ENCODE data around the gene SERTAD2.

SERTAD2 gene

GRCh38 chr2:64627860-64628841 is 25.6 kb downstream of the SERTAD2 start:
- no peak for DNase-seq (ENCODE audit: low spot score)

GRCh38 chr2:64626963-64627760 is 26.6 kb downstream of the SERTAD2 start:
- DNase-seq (ENCODE audit: low spot score): no peak

- DNase-seq (ENCODE audit: low spot score): no peak
Measured at GRCh38 chr2:64626146-64626809, 27.4 kb downstream of the SERTAD2 start.

DNA sequence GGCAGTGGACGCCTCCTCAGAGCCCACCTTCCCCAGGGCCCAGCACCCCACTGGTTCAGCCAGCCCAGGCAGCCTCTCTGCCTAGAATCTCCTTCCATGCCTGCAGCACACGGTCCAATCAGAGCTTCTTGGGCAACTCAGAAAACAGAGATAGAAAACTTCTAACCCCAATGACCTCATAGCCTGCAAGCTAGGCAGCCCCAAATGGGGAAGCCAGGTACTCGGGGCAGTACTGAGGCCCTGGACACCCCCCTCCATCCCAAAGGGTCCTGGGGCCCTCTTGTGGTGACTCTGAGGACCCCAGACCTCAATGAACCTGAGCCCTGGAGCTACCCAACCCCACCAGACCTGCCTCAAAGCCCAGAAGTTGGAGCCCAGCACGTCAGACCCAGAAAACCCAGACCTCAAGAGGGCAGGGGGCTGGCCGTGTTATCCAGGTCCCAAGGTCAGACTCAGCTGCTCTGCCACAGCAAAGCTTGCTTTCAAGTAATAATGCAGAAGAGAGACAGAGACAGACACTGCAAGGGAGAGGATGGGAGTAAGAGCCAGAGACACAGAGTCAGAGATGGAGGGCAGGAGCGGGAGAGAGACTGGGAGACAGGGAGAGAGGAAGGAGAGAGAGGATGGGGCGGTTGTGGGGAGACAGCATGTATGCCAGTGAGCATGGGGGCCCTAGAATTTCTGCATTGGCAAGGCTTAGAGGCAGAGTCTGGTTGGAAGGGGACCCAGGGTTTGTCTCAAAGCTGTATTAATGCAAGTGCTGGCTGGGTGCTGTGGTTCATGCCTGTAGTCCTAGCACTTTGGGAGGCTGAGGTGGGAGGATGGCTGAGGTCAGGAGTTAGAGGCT is 28.2 kb downstream of the SERTAD2 start:
- DNase-seq (ENCODE audit: low spot score): no peak

GRCh38 chr2:64624862-64625261 is 28.9 kb downstream of the SERTAD2 start:
- DNase-seq (ENCODE audit: low spot score): no peak

DNA sequence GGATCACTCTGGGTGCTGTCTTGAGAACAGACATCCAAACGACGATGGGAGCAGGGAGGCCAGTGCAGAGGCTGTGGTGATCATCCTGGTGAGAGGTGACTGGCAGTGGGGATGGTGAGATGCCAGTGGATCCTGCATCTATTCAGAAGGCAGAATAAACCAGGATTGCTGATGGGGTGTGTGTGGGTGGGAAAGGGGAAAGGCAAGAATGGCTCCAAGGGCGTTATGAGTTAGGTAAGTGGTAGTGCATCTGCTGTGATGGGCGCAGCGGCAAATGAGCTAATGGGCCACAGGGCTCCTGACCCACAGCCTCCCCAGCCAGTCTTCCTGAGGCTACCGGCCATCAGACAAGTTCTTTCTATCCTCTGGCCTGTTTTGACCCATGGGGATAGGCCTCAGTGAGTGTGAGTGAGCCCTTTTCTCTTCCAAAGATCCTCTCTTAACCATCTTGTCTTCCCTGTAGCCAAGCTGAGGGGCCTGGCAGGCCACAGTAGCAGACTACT is 29.6 kb downstream of the SERTAD2 start:
- DNase-seq (ENCODE audit: low spot score): no peak

- no peak for DNase-seq (ENCODE audit: low spot score)
Measured at GRCh38 chr2:64623242-64623850, 30.4 kb downstream of the SERTAD2 start.

- DNase-seq (ENCODE audit: low spot score): no peak
Measured at GRCh38 chr2:64622443-64623241, 31.1 kb downstream of the SERTAD2 start.

- DNase-seq (ENCODE audit: low spot score): no peak
Measured at GRCh38 chr2:64620661-64621060, 33.1 kb downstream of the SERTAD2 start.

DNA sequence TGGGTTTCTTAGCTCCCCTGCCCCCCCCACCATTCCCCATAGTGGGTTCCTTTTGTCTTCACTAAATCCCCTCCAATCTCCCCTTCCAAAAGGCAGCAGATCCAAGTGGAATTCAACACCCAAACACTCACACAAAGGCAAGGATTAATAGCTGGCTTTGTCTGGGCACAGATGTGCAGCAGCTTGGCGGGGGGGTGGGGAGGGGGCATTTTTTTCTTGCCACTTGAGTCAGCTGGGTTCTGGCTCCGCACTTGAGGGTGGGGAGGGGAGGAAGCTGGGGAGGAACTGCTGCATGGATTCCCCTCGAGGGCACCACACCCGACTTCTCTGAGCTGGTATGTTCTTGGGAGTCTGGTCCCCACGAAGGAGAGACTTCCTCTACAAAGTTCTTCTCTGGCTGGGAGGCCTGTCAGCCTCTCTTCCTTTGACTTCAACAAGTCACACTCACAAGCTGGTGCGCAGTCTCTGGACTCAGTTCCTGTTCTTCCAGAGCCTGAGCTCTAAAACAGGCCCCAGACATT is 36.0 kb downstream of the SERTAD2 start:
- DNase-seq (ENCODE audit: low spot score): no peak

GRCh38 chr2:64615844-64616536 is 37.7 kb downstream of the SERTAD2 start:
- no peak for DNase-seq (ENCODE audit: low spot score)

- DNase-seq (ENCODE audit: low spot score): no peak
Measured at GRCh38 chr2:64615192-64615763, 38.4 kb downstream of the SERTAD2 start.

DNA sequence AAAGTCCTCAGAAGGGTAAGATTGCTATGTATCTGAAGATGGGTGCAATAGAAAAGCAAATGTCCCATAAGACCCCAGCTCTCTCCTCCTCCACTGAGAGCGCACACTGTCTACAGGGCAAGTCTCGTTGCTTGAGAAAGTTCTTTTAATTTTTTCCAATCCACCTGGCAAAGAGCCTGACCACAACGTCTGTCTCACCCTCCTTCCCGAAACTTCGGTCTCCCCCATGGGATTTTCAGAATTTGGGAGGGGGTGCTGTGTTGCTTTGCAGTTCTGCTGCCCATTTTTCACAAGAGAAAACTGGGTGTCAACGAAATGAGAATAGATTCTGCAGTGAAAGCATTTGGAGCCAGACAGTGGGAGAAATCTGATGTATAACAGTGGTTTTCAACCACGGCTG is 40.4 kb downstream of the SERTAD2 start:
- DNase-seq (ENCODE audit: low spot score): peak; percentile 51

DNA sequence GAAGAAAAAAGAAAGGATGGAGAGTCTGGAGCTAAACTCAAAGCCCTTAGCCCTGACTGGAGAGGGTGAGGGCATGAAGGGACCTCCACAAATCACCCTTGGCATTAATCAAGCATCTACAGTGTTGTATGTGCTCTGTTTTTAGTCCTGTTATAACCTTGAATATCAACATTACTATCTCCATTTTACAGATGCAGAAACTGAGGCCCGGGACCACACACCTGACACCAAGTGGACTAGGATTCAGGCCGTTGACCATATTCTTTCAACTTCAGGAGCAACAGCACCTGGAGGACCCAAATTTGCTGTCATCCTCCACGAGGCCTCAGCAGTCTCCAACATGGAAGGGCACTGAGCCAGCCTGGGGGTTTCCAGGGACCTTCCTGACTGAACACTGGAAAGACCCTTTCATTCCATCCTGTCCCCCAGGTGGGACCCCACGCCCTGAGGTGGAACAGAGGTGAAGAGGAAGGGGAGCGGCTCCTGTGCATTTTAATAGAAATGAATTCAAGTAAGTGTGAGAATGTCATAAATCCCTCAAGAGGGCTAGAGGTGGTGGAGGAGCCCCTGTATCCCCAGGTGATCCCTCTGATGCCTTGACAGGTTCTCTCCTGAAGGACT is 41.0 kb downstream of the SERTAD2 start:
- no peak for DNase-seq (ENCODE audit: low spot score)

DNA sequence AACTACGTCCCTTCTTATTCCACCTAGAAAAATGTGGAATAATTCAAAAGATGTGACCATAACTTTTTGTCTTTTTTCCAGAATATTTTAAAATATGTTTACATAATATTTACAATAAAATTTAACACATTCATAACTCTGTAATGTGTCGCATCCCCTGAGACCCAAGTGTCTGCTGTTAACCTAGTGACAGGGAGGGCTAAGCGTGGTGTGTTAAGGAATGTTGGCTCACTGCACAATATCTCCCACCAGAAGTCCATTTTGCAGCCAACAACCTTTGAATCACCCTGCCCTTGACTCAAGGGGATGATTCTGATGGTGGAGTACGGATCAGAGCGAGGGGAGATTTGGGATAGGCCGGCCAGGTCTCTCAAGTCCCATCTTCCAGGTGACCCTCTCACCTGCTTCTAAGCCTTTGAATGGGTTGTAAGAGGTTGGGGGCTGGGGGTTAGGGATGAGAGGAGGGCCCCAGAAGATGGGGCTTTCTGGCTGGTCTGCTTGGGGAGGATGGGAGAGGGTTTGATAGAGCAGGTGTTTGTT is 43.3 kb downstream of the SERTAD2 start:
- DNase-seq (ENCODE audit: low spot score): no peak

DNA sequence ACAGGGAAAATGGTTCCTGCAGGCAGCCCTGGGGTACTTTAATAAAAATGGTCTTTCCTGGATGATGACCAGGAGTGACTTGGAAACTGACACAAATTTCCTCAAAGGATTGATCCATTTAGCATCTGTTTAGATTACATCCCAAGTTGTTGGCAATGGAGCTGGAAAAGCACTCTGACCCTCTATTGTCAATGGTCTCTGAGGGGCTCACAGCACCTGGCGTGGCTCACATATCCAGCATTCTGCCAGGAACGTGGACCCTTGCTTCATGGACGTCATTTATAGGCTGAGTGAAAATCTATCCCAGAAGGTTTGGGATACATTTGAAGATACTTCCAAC is 43.8 kb downstream of the SERTAD2 start:
- DNase-seq (ENCODE audit: low spot score): no peak

- DNase-seq (ENCODE audit: low spot score): peak; percentile 86
Measured at GRCh38 chr2:64609227-64609941, 44.3 kb downstream of the SERTAD2 start.

DNA sequence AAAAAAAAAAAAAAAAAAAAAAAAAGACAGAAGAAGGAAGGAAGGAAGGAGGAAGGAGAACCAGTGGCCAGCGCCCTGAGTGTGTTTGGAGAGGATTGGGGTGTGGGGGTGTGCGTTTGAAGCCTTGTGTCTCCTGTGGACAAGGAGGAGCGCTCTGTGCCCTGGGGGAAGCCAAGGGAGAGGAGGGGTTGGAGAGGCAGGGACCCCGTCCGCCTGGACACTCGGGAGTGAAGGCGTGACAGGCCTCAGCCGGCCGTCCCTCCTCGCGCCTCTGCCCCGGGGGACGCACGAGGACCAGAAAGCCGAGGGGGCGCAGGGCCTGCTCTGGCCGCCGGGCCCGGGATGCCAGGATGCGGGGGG is 44.9 kb downstream of the SERTAD2 start:
- DNase-seq (ENCODE audit: low spot score): no peak
